NT2/D1 (cell line): Measurements from ENCODE around the gene DHCR24.

Experiments used
- YY1 ChIP-seq: IDR thresholded peaks from 2 replicates; pipeline ENCODE4 v1.6.1; 2011; ENCODE audit not compliant: insufficient read length, insufficient read depth
- ZNF274 ChIP-seq: IDR thresholded peaks from 2 replicates; pipeline ENCODE4 v1.6.1; 2011; ENCODE audit warnings: mild to moderate bottlenecking, low read depth, low read length

- TF ChIP-seq ZNF274: no peak
- no peak for TF ChIP-seq YY1
Observed at GRCh38 chr1:54887665-54888071, 673 bp upstream of the DHCR24 start.
